NCI-H2029 treated with DMSO at 0.1 percent for 48 hours (cell line): ENCODE data around the gene PRPF31.
"Not testable (repeated sequence)": the region's sequence is repeated elsewhere in the genome, so short reads cannot be mapped to it uniquely, and the experiment has no call there.

Experiments
- DNase-seq: peaks from one replicate; lab custom pipeline; 2025; lab: John Stamatoyannopoulos, UW

PRPF31 gene, protein sequence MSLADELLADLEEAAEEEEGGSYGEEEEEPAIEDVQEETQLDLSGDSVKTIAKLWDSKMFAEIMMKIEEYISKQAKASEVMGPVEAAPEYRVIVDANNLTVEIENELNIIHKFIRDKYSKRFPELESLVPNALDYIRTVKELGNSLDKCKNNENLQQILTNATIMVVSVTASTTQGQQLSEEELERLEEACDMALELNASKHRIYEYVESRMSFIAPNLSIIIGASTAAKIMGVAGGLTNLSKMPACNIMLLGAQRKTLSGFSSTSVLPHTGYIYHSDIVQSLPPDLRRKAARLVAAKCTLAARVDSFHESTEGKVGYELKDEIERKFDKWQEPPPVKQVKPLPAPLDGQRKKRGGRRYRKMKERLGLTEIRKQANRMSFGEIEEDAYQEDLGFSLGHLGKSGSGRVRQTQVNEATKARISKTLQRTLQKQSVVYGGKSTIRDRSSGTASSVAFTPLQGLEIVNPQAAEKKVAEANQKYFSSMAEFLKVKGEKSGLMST

GRCh38 chr19:54115109-54116063 lies at the start of gene PRPF31, which contains the start of gene TFPT:
Gene PRPF31 (plus strand): TSS chr19:54115754. CDS start chr19:54118279, 2,525 bp downstream.
Gene TFPT (minus strand): TSS chr19:54115657. CDS start chr19:54115269, 388 bp downstream.
- DNase-seq: peak; percentile 94

DNA sequence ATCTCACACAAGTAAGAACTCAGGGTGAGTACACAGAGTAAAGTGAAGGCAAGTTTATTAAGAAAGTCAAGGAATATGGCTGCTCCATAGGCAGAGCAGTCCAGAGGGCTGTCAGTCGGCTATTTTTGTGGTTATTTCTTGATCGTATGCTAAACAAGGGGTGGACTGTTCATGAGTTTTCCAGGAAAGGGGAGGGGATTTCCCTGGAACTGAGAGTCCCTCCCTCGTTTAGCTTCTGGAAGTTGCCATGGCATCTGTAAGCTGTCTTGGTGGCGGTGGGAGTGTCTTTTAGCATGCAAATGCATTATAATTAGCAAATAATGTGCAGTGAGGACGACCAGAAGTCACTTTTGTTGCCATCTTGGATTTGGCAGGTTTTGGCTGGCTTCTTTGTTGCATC lies 46.1 kb upstream of the PRPF31 start:
- DNase-seq: no peak

DNA sequence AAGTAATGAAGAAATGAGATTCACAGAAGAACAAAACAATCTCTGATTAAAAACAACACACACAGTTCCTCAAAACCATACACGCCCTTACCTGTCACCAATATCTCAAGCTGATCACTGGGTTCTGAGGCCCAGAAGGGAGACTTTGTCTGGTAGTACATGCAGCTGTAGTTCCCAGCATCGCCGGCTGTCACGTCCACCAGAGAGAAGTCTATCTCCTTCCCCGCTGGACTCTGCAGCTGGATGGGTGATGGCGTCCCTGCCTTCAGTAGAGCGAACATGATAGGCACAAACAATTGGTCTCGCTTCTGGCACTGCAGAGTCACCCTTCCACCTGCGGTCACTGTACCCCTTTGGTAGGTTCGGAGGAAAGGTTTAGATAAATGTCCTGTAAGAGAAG lies 41.7 kb upstream of the PRPF31 start:
- DNase-seq: no peak

- DNase-seq: no peak
Measured at GRCh38 chr19:54074851-54075250, 40.7 kb upstream of the PRPF31 start.

- no peak for DNase-seq
Measured at GRCh38 chr19:54077334-54077733, 38.2 kb upstream of the PRPF31 start.

GRCh38 chr19:54081032-54081431 lies 34.5 kb upstream of the PRPF31 start, which contains the start of gene TARM1:
Gene TARM1 (minus strand): TSS chr19:54081365. CDS start chr19:54081340, 25 bp downstream.
- DNase-seq: no peak

DNA sequence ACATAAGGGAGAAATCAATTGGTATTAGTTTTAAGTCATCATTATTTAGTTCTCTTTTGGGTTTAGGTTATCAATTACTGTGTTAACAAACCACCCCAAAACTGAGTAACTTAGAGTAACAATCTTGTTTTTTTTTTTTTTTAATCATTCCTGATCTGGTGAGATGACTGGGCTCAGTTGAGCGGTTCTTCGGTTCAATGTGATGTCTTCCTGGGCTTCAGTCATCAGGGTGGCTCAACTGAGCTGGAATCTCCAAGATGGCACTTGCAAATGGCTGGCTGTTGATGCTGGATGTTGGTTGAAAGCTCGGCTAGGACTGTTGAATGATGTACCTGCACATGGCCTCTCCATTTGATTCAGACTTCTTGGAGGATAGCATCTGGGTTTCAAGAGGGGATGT lies 31.1 kb upstream of the PRPF31 start:
- DNase-seq: no peak

DNA sequence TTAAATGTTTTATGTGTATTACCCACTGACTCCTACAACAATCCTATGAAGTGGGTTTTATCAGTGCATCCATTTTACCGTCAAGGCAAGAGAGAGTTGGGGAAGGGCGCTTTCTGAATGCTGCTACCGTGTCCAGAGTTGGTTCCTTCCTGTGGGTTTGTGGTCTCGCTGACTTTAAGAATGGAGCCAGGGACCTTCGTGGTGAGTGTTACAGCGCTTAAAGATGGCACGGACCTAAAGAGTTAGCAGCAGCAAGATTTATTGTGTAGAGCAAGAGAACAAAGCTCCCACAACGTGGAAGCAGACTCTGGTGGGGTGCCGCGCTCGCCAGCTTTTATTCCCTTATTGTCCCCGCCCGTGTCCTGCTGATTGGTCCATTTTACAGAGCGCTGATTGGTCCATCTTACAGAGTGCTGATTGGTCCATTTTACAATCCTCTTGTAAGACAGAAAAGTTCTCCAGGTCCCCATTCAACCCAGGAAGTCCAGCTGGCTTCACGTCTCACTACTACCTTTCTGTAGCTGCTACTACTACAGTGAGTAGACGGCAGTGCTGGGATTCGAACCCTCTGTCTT lies 21.0 kb upstream of the PRPF31 start:
- no peak for DNase-seq

GRCh38 chr19:54095136-54095858 lies 20.3 kb upstream of the PRPF31 start:
- DNase-seq: no peak

GRCh38 chr19:54095859-54096616 lies 19.5 kb upstream of the PRPF31 start:
- DNase-seq: not testable (repeated sequence)

DNA sequence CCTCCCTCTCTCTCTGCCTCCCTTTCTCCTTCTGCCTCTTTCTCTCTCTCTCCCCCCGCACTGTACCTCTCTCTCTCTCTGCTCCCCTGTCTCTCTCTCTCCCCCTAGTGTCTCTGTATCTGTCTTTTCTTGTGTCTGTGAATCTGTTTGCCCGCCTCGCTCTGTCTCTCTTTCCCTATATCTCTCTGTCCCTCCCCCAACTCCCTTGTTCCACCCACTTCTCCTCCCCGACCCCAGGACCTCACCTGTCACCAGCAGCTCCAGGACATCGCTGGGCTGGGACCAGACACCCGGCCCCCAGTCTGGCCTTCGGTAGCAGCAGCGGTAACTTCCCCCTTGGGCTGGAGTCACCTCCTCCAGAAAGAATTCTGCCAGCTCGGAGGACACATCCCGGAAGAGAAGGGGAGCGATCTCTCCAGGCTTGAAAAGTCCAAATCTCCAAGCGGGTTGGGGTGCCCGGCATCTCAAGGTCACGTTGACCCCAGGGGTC lies 18.9 kb upstream of the PRPF31 start:
- no peak for DNase-seq

GRCh38 chr19:54099190-54099902 lies 16.2 kb upstream of the PRPF31 start:
- no peak for DNase-seq

GRCh38 chr19:54099903-54100255 lies 15.7 kb upstream of the PRPF31 start:
- DNase-seq: not testable (repeated sequence)

DNA sequence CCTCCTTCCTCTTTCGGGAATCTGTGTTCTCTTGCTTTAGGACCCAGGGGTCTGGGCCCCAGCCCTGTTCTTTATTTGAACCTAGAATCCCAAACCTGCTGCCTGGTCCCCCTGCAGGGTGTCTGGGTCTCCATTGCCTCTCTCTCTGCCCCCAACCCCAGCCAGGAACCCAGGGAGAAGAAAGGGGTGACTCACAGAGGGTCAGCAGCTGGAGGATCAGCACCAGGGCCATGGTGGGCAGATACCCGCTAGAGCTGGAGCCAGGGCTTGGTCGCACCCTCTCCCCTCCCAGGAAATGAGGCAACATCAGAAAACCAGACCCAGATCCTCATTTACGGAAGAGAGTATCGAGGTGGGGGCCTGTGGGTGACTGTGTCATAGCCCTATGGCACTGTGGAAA lies 15.0 kb upstream of the PRPF31 start, which contains the start of gene OSCAR:
Gene OSCAR, minus strand, starts transcription at position 243 of the 400 bp plus-strand sequence. Its CDS starts 11 bp downstream, at position 232.
- no peak for DNase-seq

DNA sequence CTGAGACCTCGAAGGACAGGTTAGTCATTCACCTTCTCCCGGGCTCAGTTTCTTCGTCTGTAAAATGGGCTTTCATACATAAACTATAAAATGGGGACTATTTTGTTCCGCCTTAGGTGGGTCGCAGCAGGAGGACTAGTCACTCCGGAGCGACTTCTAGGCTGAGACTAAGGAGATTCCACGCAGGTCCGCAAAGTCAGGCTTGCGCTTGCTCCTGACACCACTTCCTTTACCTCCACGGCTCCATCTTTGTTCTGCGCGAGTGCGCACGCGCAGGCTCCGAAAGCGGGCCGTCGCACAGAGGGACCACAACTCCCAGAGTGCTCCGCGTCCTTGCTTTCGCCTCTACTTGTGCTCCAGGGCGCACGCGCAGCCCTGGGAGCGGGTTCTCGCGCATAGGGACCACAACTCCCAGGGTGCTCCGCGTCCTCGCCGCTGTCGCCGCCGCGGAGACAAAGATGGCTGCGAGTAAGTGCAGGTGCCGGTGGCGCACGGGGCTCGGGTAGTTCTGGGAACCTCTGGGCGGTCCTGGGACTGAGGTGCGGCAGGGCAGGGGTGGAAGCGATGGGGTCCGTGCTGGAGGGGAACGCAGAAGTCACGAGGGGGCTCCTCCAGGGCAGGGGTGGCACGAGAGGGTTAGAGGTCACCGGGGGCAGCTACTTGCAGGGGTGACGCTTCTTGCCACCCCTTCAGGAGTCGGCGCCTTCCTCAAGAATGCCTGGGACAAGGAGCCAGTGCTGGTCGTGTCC lies 13.0 kb upstream of the PRPF31 start, which contains the start of gene NDUFA3:
Gene NDUFA3, plus strand, starts transcription at position 435 of the 749 bp plus-strand sequence. Its CDS starts 24 bp downstream, at position 459.
- DNase-seq: peak; percentile 90

DNA sequence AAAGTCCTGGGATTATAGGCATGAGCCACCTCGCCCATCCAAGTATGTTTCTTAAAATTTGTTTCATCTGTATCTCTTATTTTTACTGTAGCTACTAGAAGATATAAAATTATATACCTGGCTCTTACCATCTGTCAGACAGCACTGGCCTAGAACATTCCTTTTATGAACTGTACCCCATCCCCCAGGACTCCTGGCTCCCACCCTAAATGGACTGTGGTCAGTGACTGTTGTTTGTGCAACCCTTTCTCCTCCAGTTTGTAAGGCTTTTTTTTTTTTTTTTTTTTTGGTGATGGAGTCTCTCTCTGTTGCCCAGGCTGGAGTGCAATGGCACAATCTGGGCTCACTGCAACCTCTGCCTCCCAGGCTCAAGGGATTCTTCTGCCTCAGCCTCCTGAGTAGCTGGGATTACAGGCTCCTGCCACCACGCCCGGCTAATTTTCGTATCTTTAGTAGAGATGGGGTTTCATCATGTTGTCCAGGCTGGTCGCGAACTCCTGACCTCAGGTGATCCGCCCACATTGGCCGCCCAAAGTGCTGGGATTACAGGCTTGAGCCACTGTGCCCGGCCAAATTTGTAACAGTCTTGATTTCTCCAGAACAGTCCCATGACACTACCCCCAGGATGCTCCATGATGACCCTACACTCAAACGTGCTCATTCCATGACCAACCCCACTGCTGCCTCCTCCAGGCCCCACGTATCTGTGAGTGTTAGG lies 10.4 kb upstream of the PRPF31 start:
- DNase-seq: no peak

- no peak for DNase-seq
Measured at GRCh38 chr19:54105796-54106195, 9.8 kb upstream of the PRPF31 start.

- no peak for DNase-seq
Measured at GRCh38 chr19:54106716-54107115, 8.8 kb upstream of the PRPF31 start.
